IgD-negative memory B cell (primary cell): ENCODE measurements around the gene NAPB. TPM values are rescaled to one million over a fixed set of nuclear protein-coding genes. Genes with fewer than 3 reads are reported as not detected.
"Not testable (repeated sequence)": the region's sequence is repeated elsewhere in the genome, so short reads cannot be mapped to it uniquely, and the experiment has no call there.

Source experiments
- H3K27ac Mint-ChIP-seq, 3 donors: one replicate each; pipeline ENCODE4 v1.8.0; 2020 to 2022; ENCODE audit warnings: mild to moderate bottlenecking in 3 of 3, mixed read lengths in 3 of 3, moderate library complexity in 1 of 3
- H3K27me3 Mint-ChIP-seq: one replicate; pipeline ENCODE4 v1.8.0; 2021; ENCODE audit warnings: mixed read lengths
- H3K36me3 Mint-ChIP-seq: one replicate; pipeline ENCODE4 v1.8.0; 2020; ENCODE audit warnings: mild to moderate bottlenecking, mixed read lengths
- H3K4me1 Mint-ChIP-seq, 3 donors: one replicate each; pipeline ENCODE4 v1.8.0; 2020 to 2022; ENCODE audit warnings: mixed read lengths in 3 of 3, mild to moderate bottlenecking in 1 of 3
- H3K4me3 Mint-ChIP-seq, 4 donors: one replicate each; pipeline ENCODE4 v1.8.0; 2020 to 2022; ENCODE audit warnings: mild to moderate bottlenecking in 4 of 4, mixed read lengths in 4 of 4, moderate library complexity in 3 of 4
- H3K9me3 Mint-ChIP-seq, 3 donors: one replicate each; pipeline ENCODE4 v1.8.0; 2020 to 2021; ENCODE audit warnings: mixed read lengths in 3 of 3, mild to moderate bottlenecking in 1 of 3
- polyA plus RNA-seq: library from polyadenylated mRNA; unstranded; fragments of 300-500 nt; fragmentation: Illumina TruSeq; gene quantifications from one replicate; pipeline ENCODE4 v1.2.3, GENCODE V29; 2021

NAPB gene
- 5.8 TPM for polyA plus RNA-seq

DNA sequence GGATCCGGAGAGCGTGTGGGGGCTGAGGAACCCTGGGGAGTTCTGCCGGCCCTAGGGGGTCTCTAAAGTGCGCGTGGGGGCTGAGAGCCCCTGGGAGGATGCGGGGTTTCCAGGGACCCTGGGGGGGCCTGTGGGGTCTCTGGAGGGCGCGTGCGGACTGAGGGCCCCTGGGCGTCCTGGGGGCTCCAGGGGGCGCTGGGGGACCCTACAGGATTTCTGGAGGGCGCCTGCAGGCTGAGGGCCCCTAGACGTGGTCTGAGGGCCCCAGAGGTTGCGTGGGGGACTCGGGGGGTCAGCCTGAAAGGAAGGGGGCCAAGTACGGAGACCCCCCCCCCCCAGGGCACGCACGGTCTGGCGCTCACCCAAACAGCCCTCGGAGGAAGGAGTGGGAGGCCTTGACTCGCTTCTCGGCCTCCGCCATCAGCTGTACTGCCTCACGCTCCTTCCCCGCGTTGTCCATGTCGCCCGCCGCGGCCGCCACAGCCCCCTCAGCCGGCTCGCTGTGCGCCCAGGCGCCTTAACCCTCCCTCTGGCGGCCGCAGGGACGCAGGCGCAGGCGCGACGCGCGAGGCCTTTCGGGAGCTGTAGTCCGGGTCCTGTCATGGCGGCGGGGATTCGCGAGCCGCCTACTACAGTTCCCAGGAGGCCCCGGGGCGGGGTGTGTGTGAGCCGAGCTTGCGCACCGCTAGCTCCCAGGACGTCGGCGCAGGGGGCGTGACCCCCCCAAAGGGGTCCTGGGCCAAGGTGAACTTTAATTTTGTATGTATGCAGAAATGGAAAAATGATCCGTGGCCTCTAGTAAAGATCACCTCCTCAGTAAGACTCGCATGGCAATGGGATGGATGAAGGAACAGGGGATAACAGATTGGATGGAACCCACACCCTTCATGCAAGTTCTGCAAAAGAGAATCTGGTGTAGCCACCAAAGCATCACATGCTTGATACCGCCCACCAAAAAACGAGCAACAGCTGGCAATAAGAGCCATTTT, at the start of gene NAPB:
TSS of gene NAPB (minus strand) at position 546 of the 989 bp plus-strand sequence. CDS start at position 460, 86 bp downstream.
- Mint-ChIP-seq H3K9me3 (no peaks in the 10 kb centered on the region), H3K36me3 (no peaks in the 10 kb centered on the region), H3K27ac (peak within 1 kb of the TSS; percentile 74 to 91 (median 76)), H3K4me1 (peaks cover 12 to 25% (median 21%) of the 10 kb centered on the region in 3 donors), H3K27me3 (peaks cover 8% of the 10 kb centered on the region), H3K4me3 (peak within 1 kb of the TSS; percentile 90 to 95 (median 95))

GRCh38 chr20:23466961-23467360, 45.7 kb upstream of the NAPB start:
- H3K9me3 Mint-ChIP-seq, result peaks cover 11 to 27% (median 13%) of the 10 kb centered on the region in 3 donors
- H3K27me3 Mint-ChIP-seq, H3K4me1 Mint-ChIP-seq: not testable (repeated sequence)

DNA sequence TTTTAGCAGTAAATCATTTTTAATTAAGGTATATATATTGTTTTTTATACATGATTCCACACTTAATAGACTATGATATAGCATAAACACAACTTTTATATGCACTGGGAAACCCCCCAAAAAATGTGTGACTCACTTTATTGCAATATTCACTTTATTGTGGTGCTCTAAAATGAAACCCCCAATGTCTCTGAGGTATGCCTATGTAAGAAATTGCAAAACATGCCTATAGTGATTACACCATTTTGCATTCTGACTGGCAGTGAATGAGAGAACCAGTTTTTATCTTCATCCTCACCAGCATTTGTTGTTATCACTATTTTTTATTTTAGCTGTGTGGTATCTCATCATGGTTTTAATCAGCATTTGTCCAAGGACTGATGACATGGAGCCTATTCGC, 39.9 kb upstream of the NAPB start:
- no peak overlapping the region for H3K27ac Mint-ChIP-seq
- peaks cover 2% of the 10 kb centered on the region for H3K36me3 Mint-ChIP-seq
- H3K9me3 Mint-ChIP-seq, result peaks cover 6 to 8% (median 6%) of the 10 kb centered on the region in 3 donors
- no peaks in the 10 kb centered on the region for H3K4me1 Mint-ChIP-seq
- H3K4me3 Mint-ChIP-seq, result no peak overlapping the region
- H3K27me3 Mint-ChIP-seq, result peaks cover 12% of the 10 kb centered on the region

More at GRCh38 chr20:23466961-23467360, 45.7 kb upstream of the NAPB start:
- H3K4me3 Mint-ChIP-seq, H3K36me3 Mint-ChIP-seq: not testable (repeated sequence)
- peak overlapping the region in 1 of 3 donors; percentile 31 for H3K27ac Mint-ChIP-seq

GRCh38 chr20:23459461-23460150, 38.3 kb upstream of the NAPB start:
- peaks cover 0 to 8% (median 3%) of the 10 kb centered on the region in 3 donors for H3K9me3 Mint-ChIP-seq
- no peak overlapping the region for H3K4me3 Mint-ChIP-seq
- peak overlapping the region in 1 of 3 donors; percentile 57 for H3K27ac Mint-ChIP-seq
- H3K27me3 Mint-ChIP-seq, result peaks cover 12% of the 10 kb centered on the region
- H3K4me1 Mint-ChIP-seq, result peaks cover 0 to 3% (median 0%) of the 10 kb centered on the region in 3 donors
- peaks cover 5% of the 10 kb centered on the region for H3K36me3 Mint-ChIP-seq

DNA sequence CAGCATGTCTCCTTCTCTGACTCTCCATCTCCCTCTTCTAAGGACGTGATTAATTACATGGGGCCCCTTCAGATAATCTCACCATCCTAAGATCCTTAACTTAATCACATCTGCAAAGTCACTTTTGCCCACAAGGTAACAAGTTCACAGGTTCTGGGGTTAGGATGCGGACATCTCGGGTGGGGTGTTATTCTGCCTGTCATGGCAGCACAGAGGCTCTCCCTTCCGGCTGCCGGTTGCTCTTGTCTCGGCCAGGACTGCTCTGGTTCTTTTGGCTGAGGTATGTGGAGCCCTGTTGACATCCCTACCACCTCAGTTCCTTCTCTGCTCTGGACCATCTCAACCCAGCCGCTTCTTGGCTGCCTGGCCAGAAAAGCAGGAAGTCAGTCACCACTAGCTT, 35.6 kb upstream of the NAPB start:
- Mint-ChIP-seq H3K36me3 (peaks cover 2% of the 10 kb centered on the region), H3K9me3 (peaks cover 0 to 1% (median 0%) of the 10 kb centered on the region in 3 donors), H3K4me3 (peak overlapping the region in 1 of 4 donors; percentile 25), H3K27me3 (peaks cover 9% of the 10 kb centered on the region), H3K4me1 (peaks cover 0 to 3% (median 0%) of the 10 kb centered on the region in 3 donors), H3K27ac (no peak overlapping the region)

- peak overlapping the region in 1 of 4 donors; percentile 43 for H3K4me3 Mint-ChIP-seq
- no peaks in the 10 kb centered on the region for H3K9me3 Mint-ChIP-seq
- H3K27me3 Mint-ChIP-seq, result peaks cover 9% of the 10 kb centered on the region
- peak overlapping the region in 1 of 3 donors; percentile 17 for H3K27ac Mint-ChIP-seq
- H3K4me1 Mint-ChIP-seq, result peaks cover 0 to 3% (median 0%) of the 10 kb centered on the region in 3 donors
- peaks cover 2% of the 10 kb centered on the region for H3K36me3 Mint-ChIP-seq
Measured at GRCh38 chr20:23456409-23456808, 35.1 kb upstream of the NAPB start.

DNA sequence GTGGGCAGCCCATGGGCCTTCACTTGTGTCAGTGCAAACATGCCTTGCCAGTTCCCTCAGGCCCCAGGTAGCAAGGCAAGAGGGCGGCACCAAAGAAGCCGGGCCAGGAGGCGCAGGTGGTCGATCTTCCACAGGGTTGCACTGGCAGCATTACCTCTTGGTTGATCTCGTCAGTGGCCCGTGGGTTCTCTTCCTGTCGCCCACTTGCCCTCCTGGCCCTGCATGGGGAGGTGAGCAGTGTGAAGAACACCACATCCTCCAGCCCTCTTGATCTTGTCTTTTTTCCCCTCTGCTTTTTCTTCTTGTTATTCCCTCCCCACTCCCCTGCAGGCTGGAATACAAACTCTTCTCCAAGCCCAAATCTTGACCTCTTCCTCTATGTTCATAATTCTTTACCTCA, 34.4 kb upstream of the NAPB start:
- H3K4me3 Mint-ChIP-seq, result no peak overlapping the region
- H3K9me3 Mint-ChIP-seq, result no peaks in the 10 kb centered on the region
- H3K4me1 Mint-ChIP-seq, result peaks cover 0 to 3% (median 0%) of the 10 kb centered on the region in 3 donors
- H3K27ac Mint-ChIP-seq, result no peak overlapping the region
- peaks cover 2% of the 10 kb centered on the region for H3K36me3 Mint-ChIP-seq
- H3K27me3 Mint-ChIP-seq, result peaks cover 9% of the 10 kb centered on the region

DNA sequence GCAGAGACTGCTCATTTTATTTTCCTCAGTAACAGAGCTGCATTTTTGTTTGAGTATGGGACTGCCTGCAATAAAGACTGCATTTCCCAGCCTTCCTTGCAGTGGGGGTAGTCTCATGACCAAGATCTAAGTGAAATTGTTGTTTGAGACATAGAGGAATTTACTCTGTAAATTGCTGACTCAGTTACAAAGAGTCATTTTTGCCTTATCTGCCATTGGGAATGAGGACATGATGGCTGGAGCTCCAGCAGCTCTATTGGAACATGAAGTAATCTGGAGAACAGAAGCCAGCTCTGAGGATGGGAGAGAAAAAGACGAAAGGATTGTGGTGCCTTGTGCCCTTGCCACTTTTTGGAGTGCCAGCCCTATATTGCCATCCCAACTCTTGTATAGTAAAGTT, 33.5 kb upstream of the NAPB start:
- Mint-ChIP-seq H3K4me3 (no peak overlapping the region), H3K4me1 (peaks cover 0 to 3% (median 0%) of the 10 kb centered on the region in 3 donors), H3K9me3 (no peaks in the 10 kb centered on the region), H3K27ac (peak overlapping the region in 1 of 3 donors; percentile 7), H3K36me3 (peaks cover 2% of the 10 kb centered on the region), H3K27me3 (peaks cover 9% of the 10 kb centered on the region)

GRCh38 chr20:23453549-23454543, 32.6 kb upstream of the NAPB start:
- no peak overlapping the region for H3K27ac Mint-ChIP-seq
- peaks cover 0 to 3% (median 0%) of the 10 kb centered on the region in 3 donors for H3K4me1 Mint-ChIP-seq
- H3K27me3 Mint-ChIP-seq, result peaks cover 6% of the 10 kb centered on the region
- peaks cover 2% of the 10 kb centered on the region for H3K36me3 Mint-ChIP-seq
- no peak overlapping the region for H3K4me3 Mint-ChIP-seq
- H3K9me3 Mint-ChIP-seq, result no peaks in the 10 kb centered on the region

DNA sequence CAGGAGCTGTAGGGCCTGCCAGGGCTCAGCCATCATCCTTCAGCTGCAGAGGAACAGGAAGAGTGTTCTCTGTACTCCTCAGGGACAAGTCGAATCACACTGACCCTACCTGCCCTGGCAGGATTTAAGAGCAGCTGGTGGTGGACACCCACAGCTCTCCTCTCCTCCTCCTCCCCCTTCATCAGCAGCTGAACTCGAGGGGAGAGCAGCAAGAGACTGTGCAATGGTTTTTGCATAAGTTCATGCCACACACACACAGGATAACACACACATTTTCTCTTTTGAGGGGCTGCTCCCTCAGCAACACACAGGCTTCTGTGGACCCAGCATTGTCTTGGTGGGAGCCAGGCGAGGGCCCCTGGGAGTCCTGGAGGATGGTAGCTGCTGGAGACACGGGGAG, 31.5 kb upstream of the NAPB start, which contains the start of gene CST11:
TSS of gene CST11 (minus strand) at position 101 of the 400 bp plus-strand sequence. CDS start at position 36, 65 bp downstream.
- Mint-ChIP-seq H3K27ac (no peak within 1 kb of the TSS), H3K9me3 (no peaks in the 10 kb centered on the region), H3K4me3 (no peak within 1 kb of the TSS)

DNA sequence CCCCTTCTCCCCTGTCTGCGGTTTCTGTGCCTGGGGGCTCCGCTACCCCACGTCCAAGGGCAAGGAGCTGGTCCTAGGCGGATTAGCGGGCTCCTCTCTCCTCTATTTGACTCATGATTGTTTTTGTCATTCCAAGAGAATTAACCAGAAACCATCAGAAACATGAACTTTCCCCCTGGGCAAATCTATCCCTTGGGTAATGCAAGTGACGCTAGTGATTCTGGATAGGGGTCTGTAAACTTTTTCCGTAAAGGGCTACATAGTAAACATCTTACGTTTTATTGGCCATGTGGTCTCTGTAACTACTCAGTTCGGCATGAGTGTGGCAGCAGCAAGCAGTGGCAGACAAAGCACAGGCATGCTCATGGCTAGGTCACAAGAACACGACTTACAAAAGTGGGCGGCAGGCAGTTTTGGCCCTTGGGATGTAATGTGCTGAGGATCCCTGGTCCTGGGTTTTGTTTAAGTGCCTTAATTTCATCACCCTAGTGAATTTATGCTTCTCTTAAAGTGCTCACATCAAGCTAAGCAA, 30.7 kb upstream of the NAPB start:
- Mint-ChIP-seq H3K27ac (no peak overlapping the region), H3K4me1 (peaks cover 0 to 3% (median 0%) of the 10 kb centered on the region in 3 donors), H3K9me3 (no peaks in the 10 kb centered on the region), H3K36me3 (peaks cover 2% of the 10 kb centered on the region), H3K4me3 (no peak overlapping the region), H3K27me3 (peaks cover 2% of the 10 kb centered on the region)

More for the DNA sequence above, 31.5 kb upstream of the NAPB start, which contains the start of gene CST11:
- H3K4me1 Mint-ChIP-seq, result peaks cover 0 to 3% (median 0%) of the 10 kb centered on the region in 3 donors
- peaks cover 4% of the 10 kb centered on the region for H3K27me3 Mint-ChIP-seq
- peaks cover 2% of the 10 kb centered on the region for H3K36me3 Mint-ChIP-seq

GRCh38 chr20:23450877-23451276, 29.6 kb upstream of the NAPB start:
- H3K9me3 Mint-ChIP-seq, result no peaks in the 10 kb centered on the region
- H3K27ac Mint-ChIP-seq, result no peak overlapping the region
- no peaks in the 10 kb centered on the region for H3K27me3 Mint-ChIP-seq
- H3K4me3 Mint-ChIP-seq, result no peak overlapping the region
- peaks cover 2% of the 10 kb centered on the region for H3K36me3 Mint-ChIP-seq
- H3K4me1 Mint-ChIP-seq, result peaks cover 0 to 1% (median 0%) of the 10 kb centered on the region in 3 donors

- H3K36me3 Mint-ChIP-seq, result no peaks in the 10 kb centered on the region
- H3K4me1 Mint-ChIP-seq, result no peaks in the 10 kb centered on the region
- no peak overlapping the region for H3K27ac Mint-ChIP-seq
- H3K4me3 Mint-ChIP-seq, result no peak overlapping the region
- H3K27me3 Mint-ChIP-seq, result no peaks in the 10 kb centered on the region
- no peaks in the 10 kb centered on the region for H3K9me3 Mint-ChIP-seq
Measured at GRCh38 chr20:23449421-23449820, 28.1 kb upstream of the NAPB start.

- Mint-ChIP-seq H3K27me3 (no peaks in the 10 kb centered on the region), H3K4me1 (no peaks in the 10 kb centered on the region), H3K9me3 (no peaks in the 10 kb centered on the region), H3K36me3 (no peaks in the 10 kb centered on the region), H3K4me3 (no peak overlapping the region), H3K27ac (no peak overlapping the region)
Measured at GRCh38 chr20:23448167-23448566, 26.9 kb upstream of the NAPB start.
